ENCODE measurements around the gene DSCAML1. TPM values are rescaled to one million over a fixed set of nuclear protein-coding genes. Genes with fewer than 3 reads are reported as not detected.

Gene DSCAML1
- total and polyA plus RNA-seq, 2 donors, result 1.4 to 2.0 TPM

DNA sequence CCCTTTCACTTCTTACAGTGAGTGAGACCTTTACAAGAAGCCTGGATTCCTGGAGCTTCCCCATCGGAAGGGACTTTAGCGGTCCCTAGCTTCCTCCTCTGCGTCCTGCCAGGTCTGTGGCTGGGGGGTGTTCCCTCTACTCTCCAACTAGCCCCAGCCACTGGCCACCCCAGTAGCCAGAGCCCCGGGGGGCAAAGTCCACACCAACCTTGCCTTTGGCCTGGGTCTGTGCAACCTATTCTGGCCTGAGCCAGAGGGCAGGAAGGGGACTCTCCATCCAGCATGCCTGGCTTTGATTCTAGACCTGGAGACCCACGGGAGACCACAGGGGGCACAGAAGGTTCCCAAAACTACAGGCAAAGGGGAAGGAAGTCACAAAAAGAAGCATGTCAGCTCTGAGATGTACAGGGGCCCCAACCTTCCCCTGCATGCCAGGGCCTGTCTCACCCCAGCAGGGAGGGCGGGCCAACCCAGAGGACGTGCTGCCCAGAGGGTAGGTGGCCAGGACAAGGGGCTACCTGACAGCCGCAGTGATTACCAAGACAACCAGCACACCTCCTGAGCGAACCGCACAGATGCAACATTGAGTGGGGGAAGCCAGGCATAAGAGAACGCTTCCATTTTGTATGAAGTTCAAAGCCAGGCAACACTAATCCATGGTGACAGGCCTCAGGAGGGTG lies 52.4 kb downstream of the DSCAML1 start:
- Histone ChIP-seq H3K27ac (ENCODE audit: low read depth) (no peak overlapping the region), H3K4me3 (ENCODE audit: low read depth, low read length) (no peak overlapping the region), H3K4me1 (ENCODE audit: insufficient read depth) (no peaks in the 10 kb centered on the region), H3K36me3 (ENCODE audit: insufficient read depth) (no peaks in the 10 kb centered on the region)
- DNase-seq (ENCODE audit: extremely low spot score), result no peak
- 71% methylated on average over 11 of the region's 11 CpGs for WGBS

DNA sequence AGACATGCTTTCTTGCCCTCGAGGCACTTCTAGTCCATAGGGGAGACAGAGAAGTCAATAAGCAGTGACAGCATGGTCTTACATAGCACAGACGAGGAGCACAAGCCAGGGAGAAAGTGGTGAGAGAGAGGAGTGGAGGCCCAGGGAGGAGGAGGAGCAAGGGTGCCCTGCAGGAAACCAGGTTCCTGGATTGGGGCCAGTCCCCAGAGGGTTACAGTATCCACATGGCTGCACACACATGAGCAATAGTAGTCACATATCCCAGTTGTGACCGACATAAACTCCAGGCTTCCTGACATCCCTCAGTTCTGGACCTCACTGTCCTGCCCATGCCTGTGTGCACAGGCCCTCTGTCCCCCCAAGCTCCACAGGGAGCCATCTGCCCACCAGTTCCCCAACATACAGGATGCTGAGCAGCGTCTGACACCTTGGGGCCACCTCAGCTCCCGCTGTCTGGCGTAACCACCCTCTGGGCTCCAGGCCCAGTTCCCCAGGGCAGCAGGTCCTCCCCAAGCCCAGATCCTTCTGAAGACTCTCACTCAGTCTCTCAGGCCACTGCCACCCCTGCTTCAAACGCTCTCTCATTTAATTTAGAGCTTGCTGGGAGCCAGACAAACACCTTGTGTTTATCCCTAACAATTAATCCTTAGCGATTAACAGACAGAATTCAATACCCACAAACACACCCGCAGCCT lies 53.7 kb downstream of the DSCAML1 start:
- DNase-seq (ENCODE audit: extremely low spot score), result no peak
- no peak overlapping the region for H3K27ac ChIP-seq (ENCODE audit: low read depth)
- H3K36me3 ChIP-seq (ENCODE audit: insufficient read depth), result no peaks in the 10 kb centered on the region
- no peak overlapping the region for H3K4me3 ChIP-seq (ENCODE audit: low read depth, low read length)
- no peaks in the 10 kb centered on the region for H3K4me1 ChIP-seq (ENCODE audit: insufficient read depth)
- WGBS, result 75% methylated on average over 9 of the region's 9 CpGs

DNA sequence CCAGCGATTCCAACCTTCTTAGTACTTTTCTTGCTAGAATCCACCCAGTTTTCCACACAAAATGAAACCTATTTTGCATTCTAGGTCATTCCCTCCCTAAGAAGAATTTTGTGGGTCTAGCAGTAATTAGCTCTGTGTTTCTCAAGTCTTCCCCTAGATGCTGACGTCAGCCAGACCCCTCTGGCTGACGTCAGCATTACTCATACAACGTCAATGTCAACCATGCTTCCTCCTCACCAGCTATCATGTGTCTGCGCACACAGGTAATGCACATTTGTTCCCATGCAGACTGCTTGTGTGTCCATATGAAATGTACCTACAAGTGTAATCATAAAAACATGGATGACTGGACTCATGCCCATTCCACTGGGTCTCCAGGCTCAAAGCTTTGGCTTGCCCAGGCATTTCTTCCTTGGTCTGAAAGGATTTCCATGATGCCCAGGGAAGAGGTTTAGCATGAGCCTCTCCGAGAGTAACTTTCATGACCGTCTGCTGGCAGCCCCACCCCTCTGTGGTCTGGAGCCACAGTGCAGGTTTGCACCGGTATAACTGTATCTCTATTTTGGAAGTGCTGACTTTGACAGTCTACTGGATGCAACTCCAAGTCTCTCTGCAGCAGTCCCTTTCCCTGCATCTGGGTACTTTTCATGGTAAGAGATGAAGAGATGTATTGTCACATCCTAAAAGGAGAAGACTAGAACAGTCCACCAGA lies 58.6 kb downstream of the DSCAML1 start:
- Histone ChIP-seq H3K27ac (ENCODE audit: low read depth) (no peak overlapping the region), H3K4me1 (ENCODE audit: insufficient read depth) (no peaks in the 10 kb centered on the region), H3K36me3 (ENCODE audit: insufficient read depth) (no peaks in the 10 kb centered on the region), H3K4me3 (ENCODE audit: low read depth, low read length) (no peak overlapping the region)
- 77% methylated on average over 8 of the region's 8 CpGs for WGBS
- no peak for DNase-seq (ENCODE audit: extremely low spot score)

DNA sequence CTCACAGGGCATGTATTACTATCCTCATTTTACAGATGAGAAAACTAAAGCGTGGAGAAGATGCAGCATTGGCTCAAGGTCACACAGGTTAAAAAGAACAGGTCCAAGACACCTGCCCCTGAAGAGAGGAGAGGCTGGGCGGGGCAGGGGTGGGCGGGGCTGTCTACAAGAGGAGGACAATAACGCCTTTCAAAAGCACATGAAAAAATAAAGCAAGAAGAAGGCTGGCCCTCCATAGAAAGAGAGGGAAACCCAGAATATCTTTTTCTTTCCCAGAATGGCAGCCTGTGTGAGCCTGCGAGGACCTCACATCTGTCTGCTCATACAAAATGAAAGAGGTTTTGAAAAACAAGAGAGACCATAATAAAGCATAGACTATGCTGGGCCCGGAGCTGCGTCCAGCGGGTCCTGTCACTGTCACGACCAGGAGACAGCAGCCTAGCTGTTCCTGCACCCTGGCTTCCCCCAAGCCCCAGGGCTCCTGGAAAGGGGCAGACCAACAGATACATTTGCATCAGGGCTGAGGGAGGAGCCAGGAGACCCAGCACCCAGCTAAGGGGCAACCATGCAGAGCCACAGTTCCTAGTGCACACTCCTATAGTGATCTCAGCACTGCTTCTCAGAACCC lies 61.6 kb downstream of the DSCAML1 start:
- H3K4me1 ChIP-seq (ENCODE audit: insufficient read depth), result no peaks in the 10 kb centered on the region
- H3K27ac ChIP-seq (ENCODE audit: low read depth), result no peak overlapping the region
- DNase-seq (ENCODE audit: extremely low spot score), result no peak
- no peaks in the 10 kb centered on the region for H3K36me3 ChIP-seq (ENCODE audit: insufficient read depth)
- no peak overlapping the region for H3K4me3 ChIP-seq (ENCODE audit: low read depth, low read length)
- WGBS, result 87% methylated on average over 9 of the region's 9 CpGs

GRCh38 chr11:117734601-117735024 lies 62.4 kb downstream of the DSCAML1 start:
- Histone ChIP-seq H3K27ac (ENCODE audit: low read depth) (no peak overlapping the region), H3K4me3 (ENCODE audit: low read depth, low read length) (no peak overlapping the region), H3K4me1 (ENCODE audit: insufficient read depth) (no peaks in the 10 kb centered on the region), H3K36me3 (ENCODE audit: insufficient read depth) (no peaks in the 10 kb centered on the region)
- DNase-seq (ENCODE audit: extremely low spot score), result no peak
- WGBS, result 64% methylated on average over 5 of the region's 5 CpGs

- WGBS, result 85% methylated on average over 6 of the region's 6 CpGs
- H3K4me3 ChIP-seq (ENCODE audit: low read depth, low read length), result no peak overlapping the region
- DNase-seq (ENCODE audit: extremely low spot score), result no peak
- no peak overlapping the region for H3K27ac ChIP-seq (ENCODE audit: low read depth)
- H3K4me1 ChIP-seq (ENCODE audit: insufficient read depth), result no peaks in the 10 kb centered on the region
- H3K36me3 ChIP-seq (ENCODE audit: insufficient read depth), result no peaks in the 10 kb centered on the region
Measured at GRCh38 chr11:117733316-117733715, 63.7 kb downstream of the DSCAML1 start.

- no peak overlapping the region for H3K27ac ChIP-seq (ENCODE audit: low read depth)
- H3K36me3 ChIP-seq (ENCODE audit: insufficient read depth), result no peaks in the 10 kb centered on the region
- 91% methylated on average over 2 of the region's 2 CpGs for WGBS
- H3K4me1 ChIP-seq (ENCODE audit: insufficient read depth), result no peaks in the 10 kb centered on the region
- no peak for DNase-seq (ENCODE audit: extremely low spot score)
- H3K4me3 ChIP-seq (ENCODE audit: low read depth, low read length), result no peak overlapping the region
Measured at GRCh38 chr11:117731722-117732290, 65.2 kb downstream of the DSCAML1 start.

DNA sequence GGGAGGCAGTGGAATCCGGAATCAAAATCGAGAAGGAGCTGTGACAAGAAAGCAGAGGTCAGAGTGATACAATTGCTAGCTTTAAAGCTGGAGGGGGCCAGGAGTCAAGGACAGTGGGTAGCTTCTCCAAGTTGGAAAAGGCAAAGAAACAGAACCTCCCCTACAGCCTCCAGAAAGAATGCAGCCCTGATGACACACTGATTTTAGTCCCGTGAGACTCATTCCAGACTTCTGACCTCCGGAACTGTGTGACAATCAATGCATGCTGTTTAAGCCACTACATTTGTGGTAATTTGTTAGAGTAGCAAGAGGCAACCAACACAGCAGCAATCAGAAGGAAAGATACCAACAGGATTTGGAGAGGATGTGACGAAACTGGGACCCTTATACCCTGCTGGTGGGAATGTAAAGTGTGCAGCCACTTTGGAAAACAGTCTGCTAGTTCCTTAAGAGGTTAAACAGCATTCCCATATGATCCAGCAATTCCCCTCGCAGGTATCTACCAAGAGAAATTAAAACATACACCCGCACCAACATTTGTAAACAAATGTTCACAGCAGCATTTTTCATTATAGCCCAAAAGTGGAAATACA lies 66.7 kb downstream of the DSCAML1 start:
- no peaks in the 10 kb centered on the region for H3K36me3 ChIP-seq (ENCODE audit: insufficient read depth)
- DNase-seq (ENCODE audit: extremely low spot score), result no peak

DNA sequence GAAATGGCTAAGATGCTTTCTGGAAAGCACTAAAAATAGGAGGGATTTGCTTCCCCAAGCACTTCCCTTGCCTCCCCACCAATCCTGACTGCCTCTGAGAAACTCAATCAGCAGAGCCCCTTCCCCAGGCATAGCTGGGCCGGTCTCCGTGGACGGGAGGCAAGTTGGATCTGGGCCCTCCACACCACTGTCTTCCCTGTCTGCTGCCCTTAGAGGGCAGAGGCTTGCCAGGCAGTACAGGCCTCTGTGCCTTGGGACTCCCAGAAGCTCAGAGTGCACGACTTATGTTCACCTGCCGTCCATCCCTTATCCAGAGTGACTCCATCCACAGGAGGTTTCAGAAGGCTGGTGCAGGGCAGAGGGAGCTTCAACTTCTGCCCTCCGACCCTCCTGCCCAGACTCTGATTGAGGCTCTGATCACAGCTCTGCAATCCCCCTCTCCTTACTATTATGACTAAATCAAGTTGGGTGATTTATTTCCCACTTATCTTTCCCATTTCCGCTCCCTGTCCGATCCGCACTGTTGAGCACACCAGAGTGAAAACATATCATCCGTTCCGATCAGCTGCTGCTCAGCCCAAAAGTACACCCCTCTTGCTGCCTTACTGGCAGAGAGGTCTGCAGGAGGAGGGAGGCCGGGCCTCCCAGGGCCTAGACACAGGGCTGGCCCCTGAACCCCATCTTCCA lies 71.8 kb downstream of the DSCAML1 start:
- DNase-seq (ENCODE audit: extremely low spot score), result no peak

More for the DNA sequence above, 66.7 kb downstream of the DSCAML1 start:
- Histone ChIP-seq H3K4me3 (ENCODE audit: low read depth, low read length) (no peak overlapping the region), H3K27ac (ENCODE audit: low read depth) (no peak overlapping the region), H3K4me1 (ENCODE audit: insufficient read depth) (no peaks in the 10 kb centered on the region)
- WGBS, result 78% methylated on average over 7 of the region's 7 CpGs

GRCh38 chr11:117724621-117725020 lies 72.4 kb downstream of the DSCAML1 start:
- Histone ChIP-seq H3K36me3 (ENCODE audit: insufficient read depth) (no peaks in the 10 kb centered on the region), H3K4me3 (ENCODE audit: low read depth, low read length) (no peak overlapping the region), H3K27ac (ENCODE audit: low read depth) (no peak overlapping the region), H3K4me1 (ENCODE audit: insufficient read depth) (no peaks in the 10 kb centered on the region)
- no peak for DNase-seq (ENCODE audit: extremely low spot score)

More for the DNA sequence above, 71.8 kb downstream of the DSCAML1 start:
- H3K36me3 ChIP-seq (ENCODE audit: insufficient read depth), result no peaks in the 10 kb centered on the region
- 78% methylated on average over 12 of the region's 12 CpGs for WGBS
- no peak overlapping the region for H3K27ac ChIP-seq (ENCODE audit: low read depth)
- H3K4me3 ChIP-seq (ENCODE audit: low read depth, low read length), result no peak overlapping the region
- H3K4me1 ChIP-seq (ENCODE audit: insufficient read depth), result no peaks in the 10 kb centered on the region

DNA sequence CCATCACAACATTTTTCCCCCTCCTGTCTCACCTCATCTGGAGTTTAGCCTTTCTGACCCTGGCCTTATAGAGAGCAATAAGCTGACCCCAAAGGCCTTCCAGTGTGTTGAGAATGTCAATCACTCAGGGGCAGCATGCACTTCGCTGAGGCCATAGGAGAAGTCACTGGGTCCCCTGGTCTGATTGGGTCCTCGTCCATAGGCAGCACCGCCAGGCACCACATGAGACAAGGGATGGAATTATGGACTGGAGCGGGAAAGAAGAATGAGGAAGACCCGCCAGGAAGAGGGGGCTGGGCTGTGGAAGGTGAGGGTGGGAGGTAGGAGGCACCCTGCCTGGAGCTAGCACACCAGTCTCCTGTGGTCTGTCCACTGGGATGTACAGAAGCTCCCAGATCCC lies 72.9 kb downstream of the DSCAML1 start:
- DNase-seq (ENCODE audit: extremely low spot score), result no peak
- no peak overlapping the region for H3K4me3 ChIP-seq (ENCODE audit: low read depth, low read length)
- no peak overlapping the region for H3K27ac ChIP-seq (ENCODE audit: low read depth)
- no peaks in the 10 kb centered on the region for H3K4me1 ChIP-seq (ENCODE audit: insufficient read depth)
- WGBS, result 94% methylated on average over 5 of the region's 5 CpGs
- no peaks in the 10 kb centered on the region for H3K36me3 ChIP-seq (ENCODE audit: insufficient read depth)

GRCh38 chr11:117723277-117724024 lies 73.6 kb downstream of the DSCAML1 start:
- H3K27ac ChIP-seq (ENCODE audit: low read depth), result no peak overlapping the region
- no peak for DNase-seq (ENCODE audit: extremely low spot score)

More at GRCh38 chr11:117723277-117724024, 73.6 kb downstream of the DSCAML1 start:
- Histone ChIP-seq H3K4me1 (ENCODE audit: insufficient read depth) (no peaks in the 10 kb centered on the region), H3K4me3 (ENCODE audit: low read depth, low read length) (no peak overlapping the region), H3K36me3 (ENCODE audit: insufficient read depth) (no peaks in the 10 kb centered on the region)
- WGBS, result 51% methylated on average over 12 of the region's 12 CpGs

Data from urinary bladder (tissue), 4 donors.